Uterus (tissue), 4 donors: ENCODE measurements around the gene PDCD7. TPM values are rescaled to one million over a fixed set of nuclear protein-coding genes. Genes with fewer than 3 reads are reported as not detected.
A peak's percentile ranks its signal among the peaks of the same experiment; 100 is the strongest.
"Not testable (repeated sequence)": the region's sequence is repeated elsewhere in the genome, so short reads cannot be mapped to it uniquely, and the experiment has no call there.

Experiments
- DNase-seq, 2 donors: peaks; one replicate each; pipeline ENCODE4 v3.0.0-alpha.2; 2019 to 2020
- H3K27ac ChIP-seq, 2 donors: fragments of 200-600 bp; sonication (generic); 1 replicate in 1 of 2; 2 replicates in 1 of 2; pipeline ENCODE4 v1.5.1; 2016 to 2018
- H3K27me3 ChIP-seq, 2 donors: fragments of 200-600 bp; sonication (generic); one replicate each; pipeline ENCODE4 v1.5.1; 2018 to 2019; ENCODE audit warnings: control low read depth in 1 of 2
- H3K36me3 ChIP-seq, 2 donors: fragments of 200-600 bp; sonication (generic); one replicate each; pipeline ENCODE4 v1.5.1; 2019; ENCODE audit warnings: control low read depth in 1 of 2
- H3K4me1 ChIP-seq, 2 donors: fragments of 200-600 bp; sonication (generic); one replicate each; pipeline ENCODE4 v1.5.1; 2018 to 2019; ENCODE audit warnings: control low read depth in 1 of 2
- H3K4me3 ChIP-seq, 2 donors: fragments of 200-600 bp; sonication (generic); 1 replicate in 1 of 2; 2 replicates in 1 of 2; pipeline ENCODE4 v1.5.1; 2018 to 2019; ENCODE audit warnings: mild to moderate bottlenecking in 1 of 2
- H3K9me3 ChIP-seq, 2 donors: fragments of 200-600 bp; sonication (generic); one replicate each; pipeline ENCODE4 v1.5.1; 2019; ENCODE audit warnings: control low read depth in 1 of 2
- POLR2A ChIP-seq, 2 donors: fragments of 450-650 bp; IDR thresholded peaks; one replicate each; pipeline ENCODE4 v1.6.1; 2016; ENCODE audit warnings: antibody characterized with exemption in 2 of 2, mild to moderate bottlenecking in 1 of 2, moderate library complexity in 1 of 2
- intact Hi-C: fragments of 100-400 bp; cut with DNase I; formaldehyde crosslinking; loops from one replicate; pipeline ENCODE4 v1.15.1; 2023; ENCODE audit warnings: low total_unique reads
- total RNA-seq, 4 donors: library from RNA; depleted of rRNA in 3 of 4; stranded (reverse); fragments of >200 nt in 3 of 4; gene quantifications; one replicate each; pipeline versions ENCODE4 v1.1.0 to v1.2.4, GENCODE V29; 2014 to 2023
- TF ChIP-seq, protein P1 (sequence below), 4 experiments: fragments of 200-600 bp in 2 of 4; fragments of 450-650 bp in 2 of 4; sonication (generic) in 2 of 4; IDR thresholded peaks; one replicate each; pipeline ENCODE4 v1.5.1; 2016 to 2019; ENCODE audit warnings: antibody characterized with exemption in 4 of 4, mild to moderate bottlenecking in 2 of 4, moderate library complexity in 1 of 4
- donor health status: DM: yes; HTN: yes; CAD: no.

PDCD7 gene
- total RNA-seq, 4 donors from 2014 or later = 14.7 to 34.5 (median 26.6) TPM

DNA sequence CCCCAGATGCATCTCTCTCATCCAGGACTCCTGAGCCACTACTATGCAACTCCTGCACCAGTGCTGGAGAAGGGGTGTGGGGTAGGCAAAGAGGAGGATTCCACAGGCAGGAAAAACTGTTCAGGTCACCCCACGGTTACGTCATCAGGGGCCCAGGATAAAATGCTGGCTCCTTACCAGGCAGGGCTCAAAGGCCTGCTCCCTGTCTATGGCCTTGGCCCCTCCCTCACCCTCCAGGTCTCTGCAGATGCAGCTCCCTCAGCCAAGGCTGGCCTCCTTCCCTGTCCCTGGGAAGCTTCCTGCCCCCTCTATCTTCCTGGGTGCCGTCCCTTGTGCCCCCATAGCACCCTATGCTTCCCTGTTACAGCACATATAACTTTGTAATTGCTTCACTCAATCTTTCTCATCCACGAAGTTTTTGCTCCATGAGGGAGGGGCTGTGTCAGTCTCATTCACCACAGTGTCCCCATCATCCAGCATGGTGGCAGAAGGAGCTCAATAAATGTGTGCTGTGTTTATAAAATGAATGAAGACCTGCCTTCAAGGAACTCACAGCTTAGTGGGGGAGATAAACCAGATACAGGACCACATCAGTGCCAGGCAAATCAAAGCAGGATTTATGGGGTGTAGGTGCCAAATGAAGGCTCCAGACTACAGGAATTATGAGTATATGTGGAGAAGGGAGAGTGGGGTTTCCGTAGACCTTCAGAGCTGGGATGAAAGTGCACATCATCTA lies 38.4 kb downstream of the PDCD7 start:
- intact Hi-C loops = no loop called here
- Histone ChIP-seq H3K4me3 (no peak overlapping the region), H3K36me3 (no peaks in the 10 kb centered on the region), H3K27ac (peak overlapping the region; percentile 55 to 73), H3K9me3 (no peaks in the 10 kb centered on the region), H3K4me1 (no peaks in the 10 kb centered on the region), H3K27me3 (no peaks in the 10 kb centered on the region)
- no peak for DNase-seq
- no peak for TF ChIP-seq POLR2A (IDR thresholded peaks at IDR 0.05)
- TF ChIP-seq, protein P1, sequence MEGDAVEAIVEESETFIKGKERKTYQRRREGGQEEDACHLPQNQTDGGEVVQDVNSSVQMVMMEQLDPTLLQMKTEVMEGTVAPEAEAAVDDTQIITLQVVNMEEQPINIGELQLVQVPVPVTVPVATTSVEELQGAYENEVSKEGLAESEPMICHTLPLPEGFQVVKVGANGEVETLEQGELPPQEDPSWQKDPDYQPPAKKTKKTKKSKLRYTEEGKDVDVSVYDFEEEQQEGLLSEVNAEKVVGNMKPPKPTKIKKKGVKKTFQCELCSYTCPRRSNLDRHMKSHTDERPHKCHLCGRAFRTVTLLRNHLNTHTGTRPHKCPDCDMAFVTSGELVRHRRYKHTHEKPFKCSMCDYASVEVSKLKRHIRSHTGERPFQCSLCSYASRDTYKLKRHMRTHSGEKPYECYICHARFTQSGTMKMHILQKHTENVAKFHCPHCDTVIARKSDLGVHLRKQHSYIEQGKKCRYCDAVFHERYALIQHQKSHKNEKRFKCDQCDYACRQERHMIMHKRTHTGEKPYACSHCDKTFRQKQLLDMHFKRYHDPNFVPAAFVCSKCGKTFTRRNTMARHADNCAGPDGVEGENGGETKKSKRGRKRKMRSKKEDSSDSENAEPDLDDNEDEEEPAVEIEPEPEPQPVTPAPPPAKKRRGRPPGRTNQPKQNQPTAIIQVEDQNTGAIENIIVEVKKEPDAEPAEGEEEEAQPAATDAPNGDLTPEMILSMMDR (IDR thresholded peaks at IDR 0.05) = no peak

DNA sequence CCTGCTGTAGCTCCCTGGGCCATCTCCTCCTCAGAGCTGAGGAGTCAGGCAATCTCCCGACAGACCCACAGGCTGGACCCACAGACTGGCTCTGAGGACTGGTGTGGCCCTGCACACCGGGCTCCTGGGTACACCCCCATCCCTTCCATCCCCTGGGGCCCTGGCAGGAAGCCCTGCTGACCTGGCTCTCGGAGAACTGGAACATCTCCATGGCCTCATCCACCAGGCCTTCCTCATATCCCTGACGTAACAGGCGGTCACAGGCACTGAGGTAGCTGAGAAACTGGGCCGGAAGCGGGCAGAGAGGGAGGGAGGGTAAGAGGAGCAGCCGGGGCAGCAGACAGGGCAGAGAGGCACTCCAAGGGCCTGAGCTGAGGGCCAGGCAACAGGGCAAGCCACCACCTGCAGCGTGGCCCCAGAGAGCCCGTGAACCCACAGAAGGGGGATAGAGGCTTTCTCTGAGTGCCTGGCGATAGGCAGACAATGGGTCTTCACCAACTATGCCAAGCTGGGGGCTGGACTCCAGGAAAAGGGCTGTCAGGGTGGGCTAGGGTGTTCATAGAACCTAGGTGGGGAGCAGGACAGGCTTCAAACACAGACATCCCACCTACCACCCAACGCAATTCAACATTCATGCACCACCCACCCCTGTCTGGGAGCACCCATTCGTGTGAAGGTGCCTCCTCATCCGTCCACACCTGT lies 39.2 kb downstream of the PDCD7 start:
- intact Hi-C loops = no loop called here
- H3K27ac ChIP-seq = peak overlapping the region; percentile 55 to 73
- TF ChIP-seq, protein P1 (IDR thresholded peaks at IDR 0.05) = no peak
- TF ChIP-seq POLR2A (IDR thresholded peaks at IDR 0.05) = no peak
- no peaks in the 10 kb centered on the region for H3K9me3 ChIP-seq
- no peaks in the 10 kb centered on the region for H3K4me1 ChIP-seq
- no peaks in the 10 kb centered on the region for H3K36me3 ChIP-seq
- DNase-seq = no peak
- no peaks in the 10 kb centered on the region for H3K27me3 ChIP-seq
- no peak overlapping the region for H3K4me3 ChIP-seq

DNA sequence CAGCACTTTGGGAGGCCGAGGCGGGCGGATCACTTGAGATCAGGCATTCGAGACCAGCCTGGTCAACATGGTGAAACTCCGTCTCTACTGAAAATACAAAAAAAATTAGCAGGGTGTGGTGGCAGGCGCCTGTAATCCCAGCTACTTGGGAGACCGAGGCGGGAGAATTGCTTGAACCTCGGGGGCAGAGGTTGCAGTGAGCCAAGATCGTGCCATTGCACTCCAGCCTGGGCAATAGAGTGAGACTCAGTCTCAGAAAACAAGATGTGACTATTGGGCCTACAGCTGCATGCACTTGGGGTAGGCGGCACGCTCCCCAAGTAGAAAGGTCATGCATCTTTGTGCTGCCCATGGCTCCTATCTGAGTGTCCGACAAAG lies 39.8 kb downstream of the PDCD7 start:
- H3K4me1 ChIP-seq, intact Hi-C loops, H3K9me3 ChIP-seq, H3K36me3 ChIP-seq, DNase-seq, H3K27me3 ChIP-seq, H3K4me3 ChIP-seq: not testable (repeated sequence)
- H3K27ac ChIP-seq = peak overlapping the region in 1 of 2 donors; percentile 73

DNA sequence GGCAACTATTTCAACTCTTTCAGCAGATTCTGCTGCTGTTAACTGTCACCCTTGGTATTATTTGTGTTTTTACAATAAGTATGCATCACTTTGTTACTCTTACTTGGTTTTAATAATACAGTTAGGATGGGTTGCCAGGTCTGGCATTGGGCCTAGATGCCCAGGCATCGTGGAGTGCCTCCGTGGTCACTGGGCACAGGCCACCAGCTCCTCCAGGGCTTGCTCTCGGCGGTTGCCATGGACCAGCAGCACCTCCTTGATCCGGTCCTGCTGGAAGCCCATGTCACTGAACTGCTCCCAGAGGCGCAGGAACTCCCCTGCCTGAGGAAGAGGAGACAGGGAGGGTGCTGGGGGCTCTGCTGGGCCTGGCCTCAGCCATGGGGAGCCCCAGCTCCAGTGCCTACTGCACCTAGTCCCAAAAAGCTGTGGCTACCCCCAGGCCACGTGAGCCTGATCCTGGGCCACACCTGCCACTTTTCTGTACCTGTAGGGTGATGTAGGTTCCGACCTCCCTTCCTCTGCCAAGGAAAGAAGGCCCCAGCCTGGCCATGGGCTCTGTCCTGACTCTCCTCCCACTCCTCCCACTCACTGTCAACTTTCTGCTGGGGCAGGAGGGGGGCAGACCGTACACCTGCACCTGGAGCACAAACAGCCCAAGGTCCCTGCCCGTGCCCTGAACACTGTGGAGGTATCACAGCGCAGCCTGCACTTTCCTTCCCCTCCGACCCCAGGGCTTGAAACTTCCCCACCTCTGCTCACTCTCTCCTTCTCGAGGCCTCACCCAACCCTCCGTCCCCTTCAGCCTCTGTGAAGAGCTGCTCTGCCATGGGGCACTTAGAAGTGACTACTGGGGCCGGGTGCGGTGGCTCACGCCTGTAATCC lies 40.5 kb downstream of the PDCD7 start:
- intact Hi-C loops = no loop called here
- Histone ChIP-seq H3K36me3 (no peaks in the 10 kb centered on the region), H3K4me1 (no peaks in the 10 kb centered on the region), H3K27me3 (no peaks in the 10 kb centered on the region), H3K27ac (peak overlapping the region; percentile 94 to 96), H3K9me3 (no peaks in the 10 kb centered on the region), H3K4me3 (no peak overlapping the region)
- TF ChIP-seq, protein P1 (IDR thresholded peaks at IDR 0.05) = no peak
- no peak for TF ChIP-seq POLR2A (IDR thresholded peaks at IDR 0.05)
- DNase-seq = no peak

DNA sequence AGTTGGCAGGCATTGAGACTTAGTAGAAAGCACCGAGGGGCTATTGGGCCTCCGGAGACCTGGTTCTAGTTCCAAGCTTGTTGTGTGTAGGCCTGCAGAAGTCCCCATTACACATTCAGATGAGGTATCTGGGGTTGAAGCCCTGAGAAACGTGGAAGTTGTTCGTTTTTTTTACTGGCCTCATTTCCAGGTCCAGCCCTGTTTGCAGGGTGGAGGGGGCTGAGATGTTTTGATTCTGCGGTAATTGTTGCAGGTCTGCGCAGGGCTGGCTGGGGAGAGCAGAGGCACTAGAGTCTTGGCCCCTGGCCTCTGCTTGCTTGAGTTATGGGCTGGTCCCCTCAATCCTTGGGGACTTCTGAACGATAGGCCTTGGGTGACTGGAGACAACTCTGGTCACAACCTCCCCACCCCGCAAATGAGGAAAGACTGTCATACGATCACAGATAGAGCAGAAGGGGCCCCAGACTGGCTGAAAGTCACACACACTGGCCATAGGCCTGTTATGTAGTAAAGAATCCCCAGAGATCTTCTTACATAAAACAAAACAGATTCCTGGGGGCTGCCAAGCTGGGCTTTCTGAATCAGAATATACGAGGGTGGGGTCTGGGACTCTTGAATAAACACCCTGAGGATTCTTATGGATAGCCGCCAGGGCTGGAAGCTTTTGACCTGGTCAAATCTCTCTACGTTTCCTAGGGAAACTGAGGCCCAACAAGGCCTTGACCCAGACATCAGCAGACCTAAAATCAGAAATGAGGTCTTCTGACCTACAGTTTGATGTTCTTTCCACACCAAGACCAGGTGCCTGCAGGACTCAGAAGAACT lies 41.5 kb downstream of the PDCD7 start:
- TF ChIP-seq, protein P1 (IDR thresholded peaks at IDR 0.05) = no peak
- no peak for TF ChIP-seq POLR2A (IDR thresholded peaks at IDR 0.05)
- Histone ChIP-seq H3K27me3 (no peaks in the 10 kb centered on the region), H3K9me3 (no peaks in the 10 kb centered on the region), H3K4me3 (no peak overlapping the region), H3K36me3 (no peaks in the 10 kb centered on the region), H3K4me1 (peaks cover 7 to 8% of the 10 kb centered on the region in 2 donors), H3K27ac (peak overlapping the region; percentile 94 to 96)
- intact Hi-C loops = no loop called here
- DNase-seq = no peak
